Erythroblast (primary cell): ENCODE measurements around the gene IL1RAPL1.
A peak's percentile ranks its signal among the peaks of the same experiment; 100 is the strongest.

Experiments used
- DNase-seq, 2 experiments: peaks; one replicate each; lab custom pipeline; 2025; lab: John Stamatoyannopoulos, UW
- GATA1 ChIP-seq: IDR thresholded peaks from 2 replicates; pipeline ENCODE4 v1.6.1; 2011; ENCODE audit warnings: low read depth, mild to moderate bottlenecking, control low read depth, low read length, moderate library complexity
- POLR2A ChIP-seq: IDR thresholded peaks from 2 replicates; pipeline ENCODE4 v1.6.1; 2011; ENCODE audit warnings: mild to moderate bottlenecking, low read length

IL1RAPL1 gene

DNA sequence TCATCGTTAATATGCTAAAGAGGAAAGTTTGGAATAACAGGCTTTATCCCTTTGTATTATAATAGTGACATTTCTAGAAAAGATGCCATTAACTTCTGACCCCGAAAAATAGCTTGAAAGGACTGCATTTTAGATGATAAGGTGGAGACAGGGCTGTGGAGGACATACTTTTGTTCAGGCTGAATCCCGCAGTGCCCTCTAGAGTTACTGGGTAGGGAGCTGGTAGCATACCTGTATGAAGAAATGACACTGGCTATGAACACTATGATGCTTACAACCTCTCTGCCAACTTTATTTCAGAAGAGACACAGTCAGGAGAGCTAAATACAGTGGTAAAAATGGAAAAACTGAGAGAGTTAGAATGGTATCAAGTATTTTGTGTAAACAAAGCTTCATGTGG is 8.1 kb downstream of the IL1RAPL1 start:
- DNase-seq, result no peak
- no peak for TF ChIP-seq POLR2A
- TF ChIP-seq GATA1, result no peak

GRCh38 chrX:28599957-28600356 is 12.7 kb downstream of the IL1RAPL1 start:
- no peak for TF ChIP-seq POLR2A
- TF ChIP-seq GATA1, result no peak
- no peak for DNase-seq

DNA sequence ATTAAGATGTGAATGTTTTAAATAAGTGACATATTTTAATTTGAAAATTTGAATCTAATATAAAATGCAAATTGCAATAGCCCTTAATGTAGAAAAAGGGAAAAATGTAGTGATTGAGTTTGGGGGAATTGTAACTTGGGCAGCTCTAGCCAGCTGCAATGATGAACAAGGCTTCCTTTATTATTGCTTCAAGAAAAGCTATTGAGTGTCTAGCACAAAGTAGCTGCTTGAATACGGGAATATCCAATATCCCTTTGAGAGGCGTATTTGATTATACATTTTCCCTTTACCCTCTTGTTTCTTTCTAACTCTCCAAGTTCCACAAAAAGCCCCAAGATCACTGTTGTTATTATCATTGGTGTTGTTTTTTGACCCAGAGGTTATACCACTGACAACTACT is 21.8 kb downstream of the IL1RAPL1 start:
- DNase-seq, result no peak
- no peak for TF ChIP-seq POLR2A
- no peak for TF ChIP-seq GATA1

- DNase-seq, result no peak
- TF ChIP-seq GATA1 (no peak), POLR2A (no peak)
These were observed 22.8 kb downstream of the IL1RAPL1 start for GRCh38 chrX:28609917-28610613.

DNA sequence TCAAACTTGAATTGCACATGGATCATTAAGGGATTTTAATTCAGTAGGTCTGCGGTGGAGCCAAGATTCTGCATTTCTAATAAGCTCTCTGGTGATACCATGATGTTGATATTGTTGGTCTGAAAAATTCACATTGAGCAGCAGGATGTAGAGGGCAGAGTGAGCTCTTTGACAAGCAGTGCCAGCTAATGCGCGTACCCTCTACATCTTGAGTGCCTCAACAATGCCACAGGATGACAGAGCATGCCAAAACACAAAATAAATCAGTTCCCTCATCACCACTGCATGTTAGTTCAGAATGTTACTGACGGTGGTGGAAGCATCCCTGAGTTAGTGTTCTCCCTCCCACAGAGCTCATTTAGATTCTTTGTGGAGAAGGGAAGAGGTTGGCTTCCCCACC is 23.5 kb downstream of the IL1RAPL1 start:
- no peak for DNase-seq
- TF ChIP-seq GATA1, result no peak
- no peak for TF ChIP-seq POLR2A

- DNase-seq, result no peak
- no peak for TF ChIP-seq POLR2A
- TF ChIP-seq GATA1, result no peak
These were observed 26.3 kb downstream of the IL1RAPL1 start for GRCh38 chrX:28613558-28613957.

DNA sequence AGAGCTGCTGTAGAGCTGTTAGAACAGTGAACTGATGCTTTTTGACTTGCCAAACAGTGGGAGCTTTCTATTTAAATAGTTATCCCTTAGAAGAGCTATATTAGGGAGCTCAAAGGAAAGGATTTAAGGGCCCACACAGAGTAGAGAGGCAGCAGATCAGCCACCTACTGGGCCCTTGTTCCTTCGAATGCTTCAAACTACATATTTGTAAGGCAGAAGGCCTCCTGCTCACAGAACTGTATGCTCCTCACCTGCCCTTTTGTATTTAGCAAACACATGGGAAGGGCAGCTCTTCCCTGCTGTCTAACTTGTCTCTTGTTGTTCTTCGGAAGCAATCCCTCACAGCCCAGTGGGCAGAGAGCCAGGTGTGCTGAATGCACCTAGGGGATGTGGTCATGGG is 38.0 kb downstream of the IL1RAPL1 start:
- no peak for TF ChIP-seq POLR2A
- TF ChIP-seq GATA1, result no peak
- no peak for DNase-seq

- no peak for TF ChIP-seq POLR2A
- TF ChIP-seq GATA1, result no peak
- DNase-seq, result no peak
These were observed 39.3 kb downstream of the IL1RAPL1 start for GRCh38 chrX:28626515-28626914.

- DNase-seq, result no peak
- TF ChIP-seq GATA1, result no peak
- TF ChIP-seq POLR2A, result no peak
These were observed 40.9 kb downstream of the IL1RAPL1 start for GRCh38 chrX:28628120-28628519.

DNA sequence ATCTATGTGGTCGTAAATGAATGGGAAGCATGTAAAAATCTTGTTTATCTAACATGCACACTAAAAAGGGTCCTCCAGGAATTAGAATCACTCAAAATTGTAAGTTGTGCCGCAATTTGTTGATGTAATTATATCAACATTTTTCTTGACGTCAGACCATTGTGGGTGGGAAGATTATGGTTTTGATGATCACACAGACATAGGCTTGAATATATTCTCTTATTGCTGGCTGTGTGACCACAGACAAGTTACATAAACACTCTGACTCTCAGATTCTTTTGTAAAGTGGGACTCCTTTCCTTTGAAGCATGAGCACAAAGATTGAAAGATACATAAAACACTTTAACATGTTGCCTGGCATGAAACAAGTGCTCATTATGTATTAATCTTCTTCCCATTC is 51.5 kb downstream of the IL1RAPL1 start:
- DNase-seq, result no peak
- no peak for TF ChIP-seq POLR2A
- no peak for TF ChIP-seq GATA1

- DNase-seq, result no peak
- TF ChIP-seq GATA1 (no peak), POLR2A (no peak)
These were observed 52.2 kb downstream of the IL1RAPL1 start for GRCh38 chrX:28639451-28639850.

- no peak for TF ChIP-seq GATA1
- no peak for DNase-seq
These were observed 62.3 kb downstream of the IL1RAPL1 start for GRCh38 chrX:28649541-28649940.

DNA sequence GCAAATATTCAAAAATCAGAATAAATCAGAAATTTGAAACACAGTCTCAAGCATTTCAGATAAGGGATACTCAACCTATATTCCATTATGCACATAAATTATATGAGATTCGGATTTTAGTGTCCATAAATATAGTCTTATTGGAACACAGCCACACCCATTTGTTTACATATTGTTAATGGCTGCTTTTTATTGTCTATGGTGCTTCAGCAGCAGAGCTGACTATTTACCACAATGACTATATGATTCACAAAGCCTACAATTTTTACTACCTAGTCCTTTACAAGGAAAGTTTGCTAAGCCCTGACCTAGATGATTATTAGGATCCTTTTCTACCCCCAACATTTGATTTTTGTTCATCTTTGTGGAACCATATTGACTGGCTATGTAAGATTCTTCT is 63.9 kb downstream of the IL1RAPL1 start:
- no peak for TF ChIP-seq GATA1
- no peak for TF ChIP-seq POLR2A

DNA sequence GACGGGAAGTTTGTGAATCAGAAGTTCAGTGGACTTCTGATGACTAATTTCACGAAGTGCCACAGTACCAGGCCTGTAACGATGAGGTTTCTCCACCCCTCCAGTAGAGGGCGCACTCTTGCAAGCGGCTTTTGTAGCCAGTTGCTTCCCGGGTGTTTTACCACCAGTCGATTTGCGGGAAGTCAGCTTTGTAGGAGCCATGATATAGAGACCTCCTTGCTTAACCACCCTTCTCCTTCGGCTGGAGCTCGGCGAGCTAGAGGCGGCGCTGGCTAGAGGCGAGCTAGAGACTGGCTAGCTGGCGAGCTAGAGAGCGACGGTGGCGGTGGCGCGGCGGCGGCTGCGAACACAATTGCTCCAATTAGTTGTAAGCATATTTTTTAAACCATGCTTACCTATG is 72.0 kb downstream of the IL1RAPL1 start:
- DNase-seq, result peak; percentile 0 to 22

More for the DNA sequence above, 63.9 kb downstream of the IL1RAPL1 start:
- no peak for DNase-seq

GRCh38 chrX:28665778-28666177 is 78.5 kb downstream of the IL1RAPL1 start:
- TF ChIP-seq GATA1 (no peak), POLR2A (no peak)
- DNase-seq, result no peak

More for the DNA sequence above, 72.0 kb downstream of the IL1RAPL1 start:
- no peak for TF ChIP-seq GATA1
- no peak for TF ChIP-seq POLR2A
